SK-N-SH (cell line): Measurements from ENCODE around the gene KCNK15. TPM values are rescaled to one million over a fixed set of nuclear protein-coding genes. Genes with fewer than 3 reads are reported as not detected.

ENCODE experiments used
- CTCF ChIA-PET: fragments of 300-600, 350-600 bp; formaldehyde crosslinking; extraction: SDS; loops from one replicate; lab custom pipeline; 2021; lab: Yijun Ruan, JAX
- POLR2A ChIA-PET: fragments of 350-600 bp; sonication (Branson Sonifier 250); formaldehyde crosslinking; extraction: SDS; loops from one replicate; lab custom pipeline; 2020; ENCODE audit warnings: antibody characterized with exemption, inconsistent platforms; lab: Yijun Ruan, JAX
- DNase-seq: peaks from one replicate; pipeline ENCODE4 v3.0.0; 2012
- H2AFZ ChIP-seq: fragments of 200-600 bp; sonication (generic); 2 replicates; pipeline ENCODE4 v1.8.1; 2016; ENCODE audit warnings: antibody characterized with exemption, mild to moderate bottlenecking, low read depth
- H3F3A ChIP-seq: fragments of 200-600 bp; sonication (generic); replicated peaks from 2 replicates; pipeline ENCODE3; 2016; ENCODE audit warnings: antibody characterized with exemption, mild to moderate bottlenecking; ENCODE audit not compliant: insufficient read depth
- H3K27ac ChIP-seq, 2 experiments: fragments of 200-500 bp in 1 of 2; fragments of 200-600 bp in 1 of 2; sonication (Bioruptor generic) in 1 of 2; sonication (generic), shearing (Covaris generic) in 1 of 2; 2 replicates each; pipeline versions ENCODE4 v1.5.1 to v1.6.1; 2014 to 2016; ENCODE audit warnings: low read depth in 2 of 2, inconsistent platforms in 1 of 2, low read length in 1 of 2, mild to moderate bottlenecking in 1 of 2, mixed read lengths in 1 of 2
- H3K27me3 ChIP-seq: fragments of 200-600 bp; sonication (generic), shearing (Covaris generic); 2 replicates; pipeline ENCODE4 v1.6.1; 2016; ENCODE audit warnings: mixed run types; ENCODE audit not compliant: insufficient read depth
- H3K36me3 ChIP-seq, 2 experiments: fragments of 200-500 bp in 1 of 2; fragments of 200-600 bp in 1 of 2; sonication (Bioruptor generic) in 1 of 2; sonication (generic) in 1 of 2; replicated peaks in 1 of 2; 2 replicates each; pipeline versions ENCODE3 to v1.5.1; 2014 to 2016; ENCODE audit warnings: low read length in 1 of 2, mild to moderate bottlenecking in 1 of 2; ENCODE audit not compliant: insufficient read depth in 2 of 2, control insufficient read depth in 1 of 2
- H3K4me1 ChIP-seq, 2 experiments: fragments of 200-500 bp in 1 of 2; fragments of 200-600 bp in 1 of 2; sonication (Bioruptor generic) in 1 of 2; sonication (generic), shearing (Covaris generic) in 1 of 2; 2 replicates each; pipeline versions ENCODE4 v1.5.1 to v1.6.1; 2014 to 2016; ENCODE audit warnings: low read depth in 1 of 2, low read length in 1 of 2, mixed run types in 1 of 2; ENCODE audit not compliant: insufficient read depth in 2 of 2, control insufficient read depth in 1 of 2
- H3K4me2 ChIP-seq: fragments of 200-600 bp; sonication (generic), shearing (Covaris generic); 2 replicates; pipeline ENCODE4 v1.6.1; 2017; ENCODE audit warnings: mixed run types
- H3K4me3 ChIP-seq, 2 experiments: fragments of 200-500 bp in 1 of 2; fragments of 200-600 bp in 1 of 2; sonication (Bioruptor generic) in 1 of 2; sonication (generic), shearing (Covaris generic) in 1 of 2; 2 replicates each; pipeline versions ENCODE4 v1.5.1 to v1.8.1; 2014 to 2016; ENCODE audit warnings: low read depth in 2 of 2, inconsistent platforms in 1 of 2, low read length in 1 of 2, mild to moderate bottlenecking in 1 of 2, mixed read lengths in 1 of 2, moderate library complexity in 1 of 2
- H3K79me2 ChIP-seq: fragments of 200-600 bp; sonication (generic); 2 replicates; pipeline ENCODE4 v1.8.1; 2017; ENCODE audit warnings: mild to moderate bottlenecking; ENCODE audit not compliant: insufficient read depth
- H3K9ac ChIP-seq: fragments of 200-600 bp; sonication (generic); 2 replicates; pipeline ENCODE4 v1.6.1; 2017; ENCODE audit warnings: mixed run types
- H3K9me2 ChIP-seq: fragments of 200-600 bp; sonication (generic); 2 replicates; pipeline ENCODE4 v1.6.1; 2017; ENCODE audit warnings: mixed run types
- H3K9me3 ChIP-seq: fragments of 200-600 bp; sonication (generic); 2 replicates; pipeline ENCODE4 v1.6.1; 2017; ENCODE audit warnings: mixed run types, mild to moderate bottlenecking, moderate library complexity
- H4K20me1 ChIP-seq: fragments of 200-600 bp; sonication (generic); 2 replicates; pipeline ENCODE4 v1.6.1; 2017; ENCODE audit warnings: mild to moderate bottlenecking, mixed run types; ENCODE audit not compliant: insufficient read depth
- ELF1 ChIP-seq: IDR thresholded peaks from 2 replicates; pipeline ENCODE4 v1.4.0; 2012
- FOSL2 ChIP-seq: IDR thresholded peaks from 2 replicates; pipeline ENCODE4 v1.4.0; 2012; ENCODE audit warnings: low read depth, mild to moderate bottlenecking, moderate library complexity, borderline replicate concordance
- GATA2 ChIP-seq: sonication (generic); formaldehyde crosslinking; IDR thresholded peaks from 2 replicates; pipeline ENCODE4 v1.5.0; 2020; ENCODE audit warnings: mild to moderate bottlenecking, missing genetic modification reagents
- MEF2A ChIP-seq: IDR thresholded peaks from 2 replicates; pipeline ENCODE4 v1.4.0; 2012; ENCODE audit warnings: low read depth, borderline replicate concordance
- NFIC ChIP-seq: IDR thresholded peaks from 2 replicates; pipeline ENCODE4 v1.4.0; 2012; ENCODE audit warnings: borderline replicate concordance
- NRF1 ChIP-seq: IDR thresholded peaks from 2 replicates; pipeline ENCODE4 v1.6.1; 2012; ENCODE audit warnings: low read depth, mild to moderate bottlenecking, low read length
- POLR2AphosphoS5 ChIP-seq: IDR thresholded peaks from 2 replicates; pipeline ENCODE4 v1.6.1; 2012; ENCODE audit warnings: low read depth, low read length
- RAD21 ChIP-seq: IDR thresholded peaks from 2 replicates; pipeline ENCODE4 v1.6.1; 2012; ENCODE audit warnings: mild to moderate bottlenecking, low read length
- RCOR1 ChIP-seq: fragments of 150-350 bp; IDR thresholded peaks from 2 replicates; pipeline ENCODE4 v1.6.1; 2017; ENCODE audit warnings: antibody characterized with exemption, low read length
- RFX5 ChIP-seq: IDR thresholded peaks from 2 replicates; pipeline ENCODE4 v1.6.1; 2012; ENCODE audit warnings: mild to moderate bottlenecking, improper control_type of control experiment, low read length
- RXRA ChIP-seq: IDR thresholded peaks from 2 replicates; pipeline ENCODE4 v1.4.0; 2012; ENCODE audit warnings: low read depth, mild to moderate bottlenecking, borderline replicate concordance
- SIN3A ChIP-seq: IDR thresholded peaks from 2 replicates; pipeline ENCODE4 v1.6.1; 2012; ENCODE audit warnings: low read depth, mild to moderate bottlenecking, low read length, moderate library complexity, borderline replicate concordance
- SMC3 ChIP-seq: IDR thresholded peaks from 2 replicates; pipeline ENCODE4 v1.6.1; 2012; ENCODE audit warnings: low read depth, low read length, improper control_type of control experiment
- TAF1 ChIP-seq: IDR thresholded peaks from 2 replicates; pipeline ENCODE4 v1.6.1; 2012; ENCODE audit warnings: low read depth, mild to moderate bottlenecking, low read length, moderate library complexity, borderline replicate concordance
- TEAD4 ChIP-seq: IDR thresholded peaks from 2 replicates; pipeline ENCODE4 v1.4.0; 2012; ENCODE audit warnings: mild to moderate bottlenecking, borderline replicate concordance; ENCODE audit not compliant: insufficient read depth
- WGBS: methylation state at CpG from one replicate; pipeline ENCODE4 v1.1.6; 2017; ENCODE audit warnings: low lambda C conversion rate; 5-methylcytosine and 5-hydroxymethylcytosine counted together
- polyA plus RNA-seq, 3 experiments: library from polyadenylated mRNA; depleted of rRNA; stranded (reverse); fragments of >200 nt; gene quantifications; 2 replicates each; pipeline ENCODE4 v1.2.3, GENCODE V29; 2012
- TF ChIP-seq, protein P1 (sequence below): fragments of 200-600 bp; sonication (generic); IDR thresholded peaks from 2 replicates; pipeline ENCODE4 v1.6.1; 2017; ENCODE audit warnings: antibody characterized with exemption, mild to moderate bottlenecking, moderate library complexity
- TF ChIP-seq, protein P2 (sequence below): IDR thresholded peaks from 2 replicates; pipeline ENCODE4; 2012
- TF ChIP-seq, protein P3 (sequence below): fragments of 150-350 bp; IDR thresholded peaks from 2 replicates; pipeline ENCODE4 v1.6.1; 2016; ENCODE audit warnings: mild to moderate bottlenecking, low read depth, low read length
- TF ChIP-seq, protein P4 (sequence below): fragments of 150-350 bp; IDR thresholded peaks from 2 replicates; pipeline ENCODE4 v1.6.1; 2017; ENCODE audit warnings: antibody characterized with exemption, low read length, low read depth, borderline replicate concordance

Gene KCNK15
- polyA plus RNA-seq, 1 of the 3 experiments (the other 2 are of a cell fraction): 0.02 TPM

DNA sequence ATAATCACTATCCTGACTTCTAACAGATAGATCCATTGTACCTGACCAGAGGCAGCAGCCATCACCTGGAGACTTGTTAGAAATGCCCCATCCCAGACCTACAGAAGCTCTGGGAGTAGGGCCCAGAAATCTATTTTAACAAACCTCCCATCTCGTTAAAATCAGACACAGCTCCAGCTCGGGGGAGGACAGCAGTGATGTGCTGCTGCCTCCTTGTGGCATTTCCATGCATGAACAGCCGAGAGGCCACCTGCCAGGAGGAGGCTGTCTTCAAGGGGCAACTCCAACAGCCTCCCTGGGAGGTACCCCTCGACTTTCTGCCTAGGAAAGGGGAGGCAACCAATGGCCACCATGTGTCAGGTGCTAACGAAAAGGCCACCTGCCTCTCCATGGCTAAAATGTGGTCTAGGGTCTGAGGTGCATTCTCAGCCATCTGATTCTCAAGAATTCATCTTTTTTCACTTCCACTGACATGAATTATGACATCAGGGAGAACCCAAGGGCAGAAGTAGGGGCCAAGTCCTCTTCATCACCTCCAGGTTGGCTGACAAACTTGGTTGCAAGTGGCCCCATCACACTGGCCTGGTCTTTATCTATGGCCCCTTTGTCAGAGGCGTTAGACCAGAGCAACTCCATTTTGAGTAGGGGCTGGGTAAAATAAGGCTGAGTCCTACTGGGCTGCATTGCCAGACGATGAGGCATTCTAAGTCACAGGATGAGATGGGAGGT lies 12.2 kb upstream of the KCNK15 start:
- peak; percentile 71 for DNase-seq
- H3F3A ChIP-seq: peaks cover 21% of the 10 kb centered on the region
- H4K20me1 ChIP-seq: no peaks in the 10 kb centered on the region
- no peak overlapping the region; a peak in 1 of 4 replicates for H3K4me3 ChIP-seq
- no peak overlapping the region for H3K9ac ChIP-seq
- H3K9me3 ChIP-seq: no peaks in the 10 kb centered on the region
- no peaks in the 10 kb centered on the region for H3K36me3 ChIP-seq
- no peak overlapping the region for H3K27ac ChIP-seq
- no peak overlapping the region for H3K4me2 ChIP-seq
- POLR2A ChIA-PET: interaction anchor here (1.0 kb wide), 1 partner anchor 48 kb away, joined by 3 read pairs; no protein-coding TSS in a partner anchor
- WGBS: 28% methylated on average over 6 of the region's 7 CpGs
- no peaks in the 10 kb centered on the region for H3K9me2 ChIP-seq
- CTCF ChIA-PET: interaction anchor here (0.7 to 9.0 kb wide), 17 partner anchors 10 to 136 kb away, joined by 3 to 183 read pairs (median 5); partner anchors contain the start of gene CCN5
- no peak overlapping the region for H2AFZ ChIP-seq
- no peaks in the 10 kb centered on the region for H3K27me3 ChIP-seq
- peaks cover 17 to 28% of the 10 kb centered on the region in 2 experiments for H3K4me1 ChIP-seq
- H3K79me2 ChIP-seq: no peaks in the 10 kb centered on the region
- TF ChIP-seq RAD21: peak; percentile 97
- peak; percentile 99 for TF ChIP-seq SMC3
- TF ChIP-seq TAF1: no peak
- TF ChIP-seq, protein P1, sequence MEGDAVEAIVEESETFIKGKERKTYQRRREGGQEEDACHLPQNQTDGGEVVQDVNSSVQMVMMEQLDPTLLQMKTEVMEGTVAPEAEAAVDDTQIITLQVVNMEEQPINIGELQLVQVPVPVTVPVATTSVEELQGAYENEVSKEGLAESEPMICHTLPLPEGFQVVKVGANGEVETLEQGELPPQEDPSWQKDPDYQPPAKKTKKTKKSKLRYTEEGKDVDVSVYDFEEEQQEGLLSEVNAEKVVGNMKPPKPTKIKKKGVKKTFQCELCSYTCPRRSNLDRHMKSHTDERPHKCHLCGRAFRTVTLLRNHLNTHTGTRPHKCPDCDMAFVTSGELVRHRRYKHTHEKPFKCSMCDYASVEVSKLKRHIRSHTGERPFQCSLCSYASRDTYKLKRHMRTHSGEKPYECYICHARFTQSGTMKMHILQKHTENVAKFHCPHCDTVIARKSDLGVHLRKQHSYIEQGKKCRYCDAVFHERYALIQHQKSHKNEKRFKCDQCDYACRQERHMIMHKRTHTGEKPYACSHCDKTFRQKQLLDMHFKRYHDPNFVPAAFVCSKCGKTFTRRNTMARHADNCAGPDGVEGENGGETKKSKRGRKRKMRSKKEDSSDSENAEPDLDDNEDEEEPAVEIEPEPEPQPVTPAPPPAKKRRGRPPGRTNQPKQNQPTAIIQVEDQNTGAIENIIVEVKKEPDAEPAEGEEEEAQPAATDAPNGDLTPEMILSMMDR: peak; percentile 95

DNA sequence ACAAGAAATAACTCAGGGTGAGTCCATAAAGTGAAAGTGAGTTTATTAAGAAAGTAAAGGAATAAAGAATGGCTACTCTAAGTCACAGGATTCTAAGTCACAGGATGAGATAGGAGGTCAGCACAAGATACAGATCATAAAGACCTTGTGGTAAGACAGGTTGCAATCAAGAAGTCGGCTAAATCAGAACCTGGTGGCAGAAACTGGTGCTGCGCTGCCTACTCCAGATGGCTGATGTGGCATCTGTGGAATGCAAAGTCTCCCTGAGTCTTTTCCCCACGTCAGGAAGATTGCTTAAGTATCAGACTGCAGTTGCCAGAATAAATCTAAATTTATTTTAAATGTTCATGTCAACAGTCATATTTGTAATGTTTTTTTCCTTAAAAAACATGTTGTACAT lies 10.7 kb upstream of the KCNK15 start:
- no peak overlapping the region for H3K4me3 ChIP-seq
- POLR2A ChIA-PET: no interaction called here
- no peaks in the 10 kb centered on the region for H3K79me2 ChIP-seq
- H3K9me2 ChIP-seq: no peaks in the 10 kb centered on the region
- no peaks in the 10 kb centered on the region for H3K36me3 ChIP-seq
- CTCF ChIA-PET: interaction anchor here (1.8 to 9.0 kb wide), 2 partner anchors 51 to 132 kb away, joined by 5 to 183 read pairs; no protein-coding TSS in a partner anchor
- DNase-seq: no peak
- peaks cover 11% of the 10 kb centered on the region for H3F3A ChIP-seq
- 16% methylated on average over 3 of the region's 3 CpGs for WGBS
- no peak overlapping the region for H3K9ac ChIP-seq
- peak overlapping the region; percentile 36 to 37; a peak in 2 of 4 replicates for H3K27ac ChIP-seq
- H3K4me1 ChIP-seq: peaks cover 3 to 25% of the 10 kb centered on the region in 2 experiments; a peak in 3 of 4 replicates
- H3K9me3 ChIP-seq: no peaks in the 10 kb centered on the region
- H4K20me1 ChIP-seq: no peaks in the 10 kb centered on the region
- H2AFZ ChIP-seq: no peak overlapping the region
- peak overlapping the region; percentile 32; the same call in 1 of the 2 replicates for H3K4me2 ChIP-seq
- no peaks in the 10 kb centered on the region for H3K27me3 ChIP-seq
- TF ChIP-seq RFX5 (no peak), SIN3A (no peak), RXRA (no peak), FOSL2 (no peak), NFIC (no peak), RCOR1 (no peak), POLR2AphosphoS5 (no peak), MEF2A (no peak), NRF1 (no peak), GATA2 (no peak), TEAD4 (peak; percentile 53), ELF1 (no peak)
- TF ChIP-seq, protein P1: peak; percentile 44
- TF ChIP-seq, protein P2, sequence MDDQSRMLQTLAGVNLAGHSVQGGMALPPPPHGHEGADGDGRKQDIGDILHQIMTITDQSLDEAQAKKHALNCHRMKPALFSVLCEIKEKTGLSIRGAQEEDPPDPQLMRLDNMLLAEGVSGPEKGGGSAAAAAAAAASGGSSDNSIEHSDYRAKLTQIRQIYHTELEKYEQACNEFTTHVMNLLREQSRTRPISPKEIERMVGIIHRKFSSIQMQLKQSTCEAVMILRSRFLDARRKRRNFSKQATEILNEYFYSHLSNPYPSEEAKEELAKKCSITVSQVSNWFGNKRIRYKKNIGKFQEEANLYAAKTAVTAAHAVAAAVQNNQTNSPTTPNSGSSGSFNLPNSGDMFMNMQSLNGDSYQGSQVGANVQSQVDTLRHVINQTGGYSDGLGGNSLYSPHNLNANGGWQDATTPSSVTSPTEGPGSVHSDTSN: peak; percentile 66
- TF ChIP-seq, protein P3, sequence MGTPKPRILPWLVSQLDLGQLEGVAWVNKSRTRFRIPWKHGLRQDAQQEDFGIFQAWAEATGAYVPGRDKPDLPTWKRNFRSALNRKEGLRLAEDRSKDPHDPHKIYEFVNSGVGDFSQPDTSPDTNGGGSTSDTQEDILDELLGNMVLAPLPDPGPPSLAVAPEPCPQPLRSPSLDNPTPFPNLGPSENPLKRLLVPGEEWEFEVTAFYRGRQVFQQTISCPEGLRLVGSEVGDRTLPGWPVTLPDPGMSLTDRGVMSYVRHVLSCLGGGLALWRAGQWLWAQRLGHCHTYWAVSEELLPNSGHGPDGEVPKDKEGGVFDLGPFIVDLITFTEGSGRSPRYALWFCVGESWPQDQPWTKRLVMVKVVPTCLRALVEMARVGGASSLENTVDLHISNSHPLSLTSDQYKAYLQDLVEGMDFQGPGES: no peak
- TF ChIP-seq, protein P4, sequence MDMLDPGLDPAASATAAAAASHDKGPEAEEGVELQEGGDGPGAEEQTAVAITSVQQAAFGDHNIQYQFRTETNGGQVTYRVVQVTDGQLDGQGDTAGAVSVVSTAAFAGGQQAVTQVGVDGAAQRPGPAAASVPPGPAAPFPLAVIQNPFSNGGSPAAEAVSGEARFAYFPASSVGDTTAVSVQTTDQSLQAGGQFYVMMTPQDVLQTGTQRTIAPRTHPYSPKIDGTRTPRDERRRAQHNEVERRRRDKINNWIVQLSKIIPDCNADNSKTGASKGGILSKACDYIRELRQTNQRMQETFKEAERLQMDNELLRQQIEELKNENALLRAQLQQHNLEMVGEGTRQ: no peak
